Forelimb muscle (tissue), 1 donor: ENCODE results near the gene KCNIP4. TPM values are rescaled to one million over a fixed set of nuclear protein-coding genes. Genes with fewer than 3 reads are reported as not detected.
A peak's percentile ranks its signal among the peaks of the same experiment; 100 is the strongest.
"Not testable (repeated sequence)": the region's sequence is repeated elsewhere in the genome, so short reads cannot be mapped to it uniquely, and the experiment has no call there.

Source experiments
- DNase-seq: peaks from one replicate; pipeline ENCODE4 v3.0.0-alpha.2; 2013; ENCODE audit warnings: low read depth
- polyA plus RNA-seq: library from polyadenylated mRNA; unstranded; fragments of 120-200 nt; gene quantifications from one replicate; pipeline ENCODE4 v1.2.1, GENCODE V29; 2013; ENCODE audit not compliant: insufficient read length

KCNIP4 gene
- polyA plus RNA-seq, 1 donor = 0.97 TPM

DNA sequence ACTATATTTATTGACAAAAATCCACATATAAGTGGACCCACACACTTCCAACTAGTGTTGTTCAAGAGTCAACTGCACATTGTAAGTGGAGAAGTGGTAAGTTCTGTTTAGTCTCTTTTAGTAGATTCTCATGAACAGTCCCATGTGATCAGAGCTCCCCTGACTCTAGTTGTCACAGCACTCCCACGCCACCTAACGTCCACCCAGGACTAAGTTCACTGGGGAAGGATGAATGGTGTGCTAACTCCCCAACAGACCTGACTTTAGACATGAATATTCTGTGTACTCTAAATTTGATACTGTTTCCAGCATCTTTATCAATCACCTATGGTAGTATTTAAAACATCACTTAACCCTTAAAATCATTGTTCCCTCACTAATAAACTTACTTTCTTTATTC lies 1188.5 kb downstream of the KCNIP4 start:
- DNase-seq = no peak

DNA sequence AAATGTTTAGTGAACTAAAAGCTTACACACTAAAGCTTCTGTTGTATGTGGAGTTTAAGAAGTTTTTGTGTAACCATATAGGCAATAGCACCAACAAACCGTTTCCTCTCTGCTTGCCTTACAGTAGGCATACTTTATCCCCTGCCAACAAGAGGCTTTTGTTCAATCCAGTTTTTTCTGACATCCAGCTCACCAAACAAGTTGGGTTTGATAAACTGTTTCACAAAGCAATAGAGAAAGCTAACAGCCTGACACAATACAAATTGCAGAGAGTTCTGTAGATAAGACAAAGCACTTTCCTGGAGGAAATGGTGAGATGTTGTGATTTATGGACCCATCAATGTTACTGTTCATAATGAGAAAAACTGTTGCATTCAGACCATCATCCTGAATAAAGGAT lies 1194.5 kb downstream of the KCNIP4 start:
- DNase-seq = no peak

- no peak for DNase-seq
Measured at GRCh38 chr4:20752641-20753040, 1195.9 kb downstream of the KCNIP4 start.

- not testable (repeated sequence) for DNase-seq
Measured at GRCh38 chr4:20746000-20746399, 1202.6 kb downstream of the KCNIP4 start.

DNA sequence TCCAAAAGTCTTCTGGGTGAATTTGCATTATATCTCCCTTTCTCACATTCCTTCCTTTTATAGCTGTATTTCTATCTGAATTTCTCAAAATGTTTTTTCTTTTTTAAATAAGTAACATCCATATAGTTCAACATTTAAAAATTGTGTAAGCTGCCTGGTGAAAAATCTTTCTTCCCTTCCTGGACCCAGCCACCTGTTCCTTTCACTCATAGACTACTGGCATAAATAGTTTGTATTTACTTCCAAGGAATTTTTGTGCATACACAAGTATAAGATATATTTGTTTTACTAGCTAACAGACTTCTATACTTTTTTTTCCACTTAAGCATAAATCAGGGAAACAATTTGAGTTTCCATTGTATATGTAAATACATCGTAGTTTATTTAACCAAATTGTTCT lies 1212.6 kb downstream of the KCNIP4 start:
- DNase-seq = no peak

DNA sequence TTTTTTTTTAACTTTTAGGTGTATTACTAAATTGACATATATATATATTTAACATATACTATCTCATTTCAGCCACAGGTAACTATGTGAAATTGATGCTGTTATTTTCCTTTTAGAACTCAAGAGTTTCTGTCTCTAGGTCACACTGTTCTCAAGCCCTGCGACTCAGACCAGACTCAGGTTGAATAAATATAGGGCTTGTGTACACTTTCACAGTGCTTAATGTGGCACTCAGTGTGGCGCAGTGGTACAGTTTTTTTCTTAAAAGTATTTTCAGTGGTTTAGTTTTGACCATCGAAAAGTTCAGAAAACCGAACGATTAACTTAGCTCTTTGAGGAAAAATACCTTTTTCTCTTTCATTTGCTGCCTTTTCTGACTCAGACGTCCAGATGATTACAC lies 1223.7 kb downstream of the KCNIP4 start:
- no peak for DNase-seq

GRCh38 chr4:20723463-20723862 lies 1225.1 kb downstream of the KCNIP4 start:
- no peak for DNase-seq

DNA sequence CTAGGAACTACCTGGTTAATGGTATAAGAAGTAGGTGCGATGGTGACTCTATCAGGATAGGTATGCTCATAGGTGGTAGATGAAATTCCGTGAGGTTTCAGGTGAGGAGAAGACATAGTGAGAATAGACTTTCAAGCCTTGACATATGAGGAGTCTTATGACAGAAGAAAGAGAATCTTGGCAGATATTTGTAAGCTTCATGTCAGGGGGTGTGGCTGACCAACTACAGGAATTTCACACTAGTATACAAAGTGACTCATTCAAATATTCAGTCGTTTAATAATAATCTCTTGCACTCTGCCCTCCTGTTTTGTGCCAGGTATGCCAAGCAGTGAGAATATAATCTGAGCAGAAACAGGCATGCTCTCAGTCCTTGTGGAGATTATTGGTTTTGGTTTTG lies 1225.6 kb downstream of the KCNIP4 start:
- no peak for DNase-seq

- no peak for DNase-seq
Measured at GRCh38 chr4:20711335-20711734, 1237.2 kb downstream of the KCNIP4 start.

GRCh38 chr4:20700007-20700761 lies 1248.4 kb downstream of the KCNIP4 start, which contains the start of gene PACRGL:
Gene PACRGL (plus strand): TSS chr4:20700458. CDS start chr4:20704482, 4,024 bp downstream.
- peak; percentile 86 for DNase-seq

DNA sequence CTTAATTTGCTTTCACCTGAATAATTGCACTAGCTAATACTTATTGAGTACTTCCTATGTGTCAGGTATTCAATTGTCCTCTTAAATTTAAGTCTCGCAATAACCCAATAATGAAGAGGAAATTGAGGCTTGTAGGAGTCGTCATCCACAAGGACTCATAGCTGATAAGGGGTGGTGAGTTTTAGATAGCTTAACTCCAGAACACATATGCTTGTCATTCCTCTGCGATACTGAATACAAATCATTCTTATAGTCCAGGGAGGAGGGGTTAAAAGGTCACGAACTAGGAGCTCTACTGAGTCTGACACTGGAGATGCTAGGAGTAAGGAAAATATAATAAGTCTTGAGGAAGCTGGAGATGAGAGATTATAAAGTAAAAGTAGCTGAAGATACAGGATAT lies 1249.8 kb downstream of the KCNIP4 start:
- no peak for DNase-seq

DNA sequence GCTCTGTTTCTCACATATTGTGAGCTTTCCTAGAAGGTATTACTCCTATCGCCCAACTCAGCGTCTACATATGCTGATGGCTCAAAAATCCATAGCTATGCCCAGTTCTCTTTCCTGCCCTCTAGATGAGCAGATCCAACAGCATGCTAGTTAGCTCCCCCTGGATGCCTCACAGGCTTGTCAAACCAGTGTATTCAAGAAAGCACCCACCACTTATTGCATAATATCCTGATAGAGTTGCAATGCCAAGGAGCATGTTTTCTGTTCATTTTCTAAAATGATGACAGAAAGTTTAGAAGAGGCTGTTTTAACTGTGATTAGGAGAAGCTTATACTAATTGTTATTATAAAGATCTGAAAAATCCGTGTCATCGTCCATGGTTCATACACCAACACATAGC lies 1250.2 kb downstream of the KCNIP4 start:
- DNase-seq = no peak

DNA sequence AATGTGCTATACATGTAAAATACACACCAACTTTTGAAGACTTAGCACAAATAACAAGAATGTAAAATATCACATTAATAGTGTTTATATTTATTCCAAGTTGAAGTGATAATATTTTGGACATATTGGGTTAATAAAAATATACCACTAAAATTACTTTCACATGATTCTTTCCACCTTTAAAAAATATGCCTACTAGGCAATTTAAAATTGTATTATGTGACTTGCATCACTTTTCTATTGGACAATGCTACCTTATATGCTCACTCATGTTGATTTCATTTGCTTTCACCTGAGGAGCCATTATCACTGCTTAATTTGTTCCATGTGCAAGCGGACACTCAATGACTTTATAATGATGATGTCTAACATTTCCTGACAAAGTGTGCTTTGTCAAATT lies 1251.8 kb downstream of the KCNIP4 start:
- DNase-seq = no peak

DNA sequence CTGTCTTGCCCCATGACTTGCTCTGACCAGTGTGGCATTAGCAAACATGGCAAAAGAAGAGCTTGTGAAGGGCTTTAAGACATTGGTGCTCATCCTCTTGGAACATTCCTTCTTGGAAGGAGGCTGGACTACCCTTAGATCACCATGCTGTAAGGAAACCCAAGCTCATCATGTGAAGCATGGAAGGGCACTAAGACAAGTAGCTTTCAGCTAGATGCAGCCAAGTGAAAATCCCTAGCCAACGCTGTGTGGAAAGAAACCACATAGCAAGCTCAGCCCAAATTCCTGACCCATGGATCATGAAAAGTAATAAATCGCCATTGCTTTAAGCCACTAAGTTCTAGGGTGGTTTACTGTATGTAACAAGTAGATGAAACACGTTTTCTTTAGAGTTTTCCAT lies 1260.7 kb downstream of the KCNIP4 start:
- DNase-seq = no peak

- DNase-seq = peak; percentile 26
Measured at GRCh38 chr4:20684852-20685763, 1263.5 kb downstream of the KCNIP4 start.

- DNase-seq = no peak
Measured at GRCh38 chr4:20683766-20684165, 1264.8 kb downstream of the KCNIP4 start.

DNA sequence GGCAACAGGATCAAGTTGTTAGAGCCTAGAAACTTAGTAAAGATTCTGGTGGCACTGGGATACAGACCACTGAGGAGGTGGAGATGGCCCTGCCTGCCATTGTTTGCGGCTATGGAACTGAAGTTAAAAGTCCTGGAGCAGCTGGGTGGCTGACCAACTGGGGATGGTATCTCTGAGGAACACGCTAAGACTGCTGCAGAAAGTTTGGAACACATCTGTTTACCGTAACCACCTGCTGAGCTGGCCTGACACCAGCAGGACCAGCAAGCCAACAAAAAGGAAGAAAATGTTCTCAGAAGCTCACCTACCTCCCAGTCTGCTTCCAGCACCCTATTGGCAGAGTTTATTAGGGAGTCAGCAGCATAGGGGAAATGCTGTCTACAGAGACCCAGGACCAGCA lies 1265.7 kb downstream of the KCNIP4 start:
- no peak for DNase-seq

DNA sequence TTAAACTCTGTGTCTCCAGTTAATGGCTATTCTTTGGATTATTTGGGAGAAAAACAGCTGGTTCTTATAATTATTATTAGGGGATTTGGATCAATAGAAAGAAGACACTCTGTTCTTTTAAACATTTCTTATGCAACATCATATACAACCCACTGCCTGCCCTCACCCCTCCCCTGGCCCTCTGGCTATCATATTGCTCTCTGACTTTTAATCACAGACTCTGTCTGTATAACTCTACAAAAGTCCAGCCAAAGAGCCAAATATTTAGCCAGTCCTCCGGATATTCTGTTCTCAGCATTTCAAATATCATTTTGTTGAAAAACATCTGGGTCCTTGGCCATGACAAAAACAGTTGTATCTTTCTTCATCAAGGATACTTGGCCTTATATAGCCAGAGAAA lies 1267.3 kb downstream of the KCNIP4 start:
- no peak for DNase-seq

DNA sequence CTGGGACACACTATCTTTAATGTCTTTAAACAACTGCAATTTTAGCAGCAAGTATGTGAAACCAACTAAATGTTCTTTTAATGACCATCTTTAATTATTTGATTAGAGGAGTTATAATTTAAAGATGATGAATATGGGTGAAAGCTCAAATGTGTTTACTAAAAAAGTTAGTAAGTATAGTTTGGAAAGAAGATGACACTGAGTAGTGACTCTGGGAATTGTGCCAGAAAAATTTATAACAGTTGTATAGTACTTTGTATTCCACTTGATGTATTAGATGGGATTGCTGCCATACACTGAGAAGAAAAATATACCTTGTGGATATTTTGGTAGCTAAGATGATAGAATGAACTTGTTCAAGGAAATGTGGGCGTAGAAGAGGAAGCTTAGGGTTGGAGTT lies 1267.8 kb downstream of the KCNIP4 start:
- no peak for DNase-seq

GRCh38 chr4:20679951-20680350 lies 1268.6 kb downstream of the KCNIP4 start:
- DNase-seq = no peak
